ENCODE results near the gene GLRX3.

GLRX3 gene

GRCh38 chr10:130227883-130228282 is 91.7 kb downstream of the GLRX3 start:
- H3K4me3 ChIP-seq (ENCODE audit: low read depth, low read length) = no peak overlapping the region
- no peak for TF ChIP-seq ZNF548 (tag by site-specific recombination; IDR thresholded peaks at IDR 0.05)
- no peak for TF ChIP-seq ZNF521 (tag by site-specific recombination; IDR thresholded peaks at IDR 0.05)
- peak; percentile 36; the same call in 1 of the 2 replicates for TF ChIP-seq TRIM28 (IDR thresholded peaks at IDR 0.05; ENCODE audit: borderline replicate concordance, low read length)
- TF ChIP-seq SETDB1 (IDR thresholded peaks at IDR 0.05; ENCODE audit: insufficient read length, low read length) = peak; percentile 34
- no peak for TF ChIP-seq IKZF3 (tag by site-specific recombination; IDR thresholded peaks at IDR 0.05)
- no peaks in the 10 kb centered on the region; the same call in 1 of the 2 replicates for H3K9me3 ChIP-seq (ENCODE audit: control insufficient read depth, insufficient read depth, low read depth, low read length)
- ChIA-PET CTCF (interaction anchor here (0.6 kb wide), 1 partner anchor 1203 kb away, joined by 3 read pairs; no protein-coding TSS in a partner anchor), POLR2A (no interaction called here)
- H3K4me1 ChIP-seq (ENCODE audit: control insufficient read depth, insufficient read depth, low read length) = no peaks in the 10 kb centered on the region
- no peak overlapping the region for H3K27ac ChIP-seq (ENCODE audit: extremely low read depth, low read depth, low read length)
- no peaks in the 10 kb centered on the region for H3K36me3 ChIP-seq (ENCODE audit: control insufficient read depth in 2 of 2, insufficient read depth in 1 of 2, low read length in 2 of 2)
